Nephron (organoid): ENCODE results near the gene PARD3.
A peak's percentile ranks its signal among the peaks of the same experiment; 100 is the strongest.

Source experiments
- H3K27ac Mint-ChIP-seq, 3 experiments: 2 replicates each; pipeline ENCODE4 v1.8.0; 2020; ENCODE audit warnings: mixed read lengths in 3 of 3, mild to moderate bottlenecking in 2 of 3, moderate library complexity in 1 of 3
- H3K27me3 Mint-ChIP-seq: 2 replicates; pipeline ENCODE4 v1.8.0; 2021; ENCODE audit warnings: low read depth, mild to moderate bottlenecking, moderate library complexity, mixed read lengths
- H3K36me3 Mint-ChIP-seq: 2 replicates; pipeline ENCODE4 v1.8.0; 2020; ENCODE audit warnings: low read depth, mixed read lengths
- H3K4me1 Mint-ChIP-seq: 2 replicates; pipeline ENCODE4 v1.8.0; 2020; ENCODE audit warnings: mixed read lengths
- H3K4me3 Mint-ChIP-seq, 3 experiments: 2 replicates each; pipeline ENCODE4 v1.8.0; 2020; ENCODE audit warnings: mild to moderate bottlenecking in 3 of 3, mixed read lengths in 3 of 3, moderate library complexity in 2 of 3
- H3K9me3 Mint-ChIP-seq: 2 replicates; pipeline ENCODE4 v1.8.0; 2020; ENCODE audit warnings: mixed read lengths
- CTCF ChIP-seq, 3 experiments: fragments of 200-600 bp; sonication (generic); IDR thresholded peaks; one replicate each; pipeline ENCODE4 v1.5.0; 2021; ENCODE audit warnings: antibody characterized with exemption in 3 of 3; ENCODE audit not compliant: unreplicated experiment in 3 of 3

PARD3 gene

DNA sequence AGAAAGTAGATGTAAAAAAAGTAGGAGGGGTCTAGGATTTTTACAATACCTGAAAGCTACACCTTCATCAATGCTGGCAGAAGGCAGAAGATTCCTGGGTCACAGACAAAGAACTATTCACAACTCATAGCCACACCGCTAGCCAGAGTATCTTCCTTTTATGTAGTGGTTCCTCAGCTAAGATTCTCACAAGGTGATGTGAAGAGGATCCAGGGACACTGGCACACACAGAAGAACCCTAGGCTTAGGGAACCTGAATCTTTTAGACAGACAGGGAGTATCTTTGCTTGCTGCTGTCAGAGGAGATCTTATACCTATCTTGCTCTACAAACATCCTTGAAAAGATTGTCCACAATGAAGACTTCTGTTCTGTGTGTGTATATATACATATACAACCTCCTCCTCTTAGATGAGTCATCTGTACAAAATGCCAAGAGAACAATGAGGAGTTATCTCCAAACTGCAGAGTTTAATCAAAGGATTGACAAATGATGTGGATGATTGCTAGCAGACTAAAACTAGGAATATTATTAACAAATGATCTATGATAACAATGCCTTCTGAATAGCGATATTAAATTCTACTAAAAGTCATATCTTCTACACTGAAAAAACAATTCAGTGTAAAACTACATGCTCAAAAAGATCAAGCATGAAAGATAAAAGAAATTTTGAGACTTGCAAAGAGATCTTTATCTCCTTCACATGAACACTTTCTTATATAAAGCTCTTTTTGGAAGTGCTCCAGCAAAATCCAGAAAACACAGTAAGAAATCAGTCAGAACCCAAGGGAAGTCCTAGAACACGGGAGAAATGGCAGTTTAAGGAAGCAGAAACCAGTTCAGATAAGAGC, 409.3 kb downstream of the PARD3 start:
- no peaks in the 10 kb centered on the region for H3K27me3 Mint-ChIP-seq
- H3K4me3 Mint-ChIP-seq, result no peak overlapping the region
- peak overlapping the region in 1 of 3 experiments; percentile 6 for H3K27ac Mint-ChIP-seq
- TF ChIP-seq CTCF (IDR thresholded peaks at IDR 0.05; ENCODE audit: unreplicated experiment in 3 of 3), result no peak
- no peaks in the 10 kb centered on the region for H3K36me3 Mint-ChIP-seq
- H3K9me3 Mint-ChIP-seq, result no peaks in the 10 kb centered on the region
- peaks cover 37% of the 10 kb centered on the region for H3K4me1 Mint-ChIP-seq

GRCh38 chr10:34403512-34403911, 411.6 kb downstream of the PARD3 start:
- H3K27ac Mint-ChIP-seq, result peak overlapping the region in 2 of 3 experiments; percentile 41 to 78
- TF ChIP-seq CTCF (IDR thresholded peaks at IDR 0.05; ENCODE audit: unreplicated experiment in 3 of 3), result no peak
- peaks cover 12% of the 10 kb centered on the region for H3K36me3 Mint-ChIP-seq
- no peak overlapping the region for H3K4me3 Mint-ChIP-seq
- peaks cover 28% of the 10 kb centered on the region for H3K4me1 Mint-ChIP-seq
- H3K27me3 Mint-ChIP-seq, result no peaks in the 10 kb centered on the region
- no peaks in the 10 kb centered on the region for H3K9me3 Mint-ChIP-seq

- no peak for TF ChIP-seq CTCF (IDR thresholded peaks at IDR 0.05; ENCODE audit: unreplicated experiment in 3 of 3)
- peaks cover 7% of the 10 kb centered on the region for H3K4me1 Mint-ChIP-seq
These were observed 415.0 kb downstream of the PARD3 start for GRCh38 chr10:34400075-34400474.

DNA sequence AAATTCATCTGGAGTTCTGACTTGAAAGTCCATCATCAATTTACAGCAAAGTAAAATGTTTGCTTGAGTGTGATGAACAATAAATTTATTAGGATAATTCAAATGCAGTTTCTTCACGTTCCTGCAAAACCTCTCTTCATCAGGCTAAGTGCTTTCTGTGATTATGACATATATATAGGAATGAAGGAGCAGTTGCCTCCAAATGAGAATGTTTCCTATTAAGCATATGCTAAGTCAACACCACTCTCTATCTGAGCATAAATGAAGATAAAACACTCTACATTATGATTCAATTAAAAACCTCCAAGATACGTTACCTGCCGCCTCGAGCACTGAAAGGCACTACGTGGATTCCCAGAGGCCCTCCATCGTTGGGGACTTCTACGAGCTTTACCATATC, 416.1 kb downstream of the PARD3 start:
- no peaks in the 10 kb centered on the region for H3K27me3 Mint-ChIP-seq
- H3K27ac Mint-ChIP-seq, result no peak overlapping the region
- no peaks in the 10 kb centered on the region for H3K9me3 Mint-ChIP-seq
- H3K36me3 Mint-ChIP-seq, result peaks cover 21% of the 10 kb centered on the region
- peaks cover 7% of the 10 kb centered on the region for H3K4me1 Mint-ChIP-seq
- TF ChIP-seq CTCF (IDR thresholded peaks at IDR 0.05; ENCODE audit: unreplicated experiment in 3 of 3), result no peak
- H3K4me3 Mint-ChIP-seq, result no peak overlapping the region

More at GRCh38 chr10:34400075-34400474, 415.0 kb downstream of the PARD3 start:
- no peaks in the 10 kb centered on the region for H3K27me3 Mint-ChIP-seq
- H3K27ac Mint-ChIP-seq, result no peak overlapping the region
- peaks cover 21% of the 10 kb centered on the region for H3K36me3 Mint-ChIP-seq
- H3K9me3 Mint-ChIP-seq, result no peaks in the 10 kb centered on the region
- no peak overlapping the region for H3K4me3 Mint-ChIP-seq

DNA sequence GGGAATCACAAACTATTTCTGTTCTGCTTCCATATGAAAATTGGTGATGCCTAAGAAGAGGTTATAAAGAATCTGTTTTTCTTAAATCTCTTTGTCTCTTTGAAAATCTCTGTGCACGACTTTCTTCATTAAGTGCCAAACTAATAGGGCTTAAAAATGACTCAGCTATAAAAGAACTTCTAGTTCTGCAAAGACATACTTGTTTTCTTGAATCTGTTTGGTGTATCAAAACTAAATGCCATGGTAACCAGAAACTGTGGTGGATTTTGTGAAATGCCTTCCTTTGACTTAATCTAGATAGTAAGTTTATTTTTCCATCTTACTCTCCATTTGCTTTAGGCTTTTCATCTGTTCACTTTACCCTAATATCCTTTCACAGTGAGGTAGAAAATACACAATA, 417.8 kb downstream of the PARD3 start:
- H3K4me1 Mint-ChIP-seq, result no peaks in the 10 kb centered on the region
- no peak for TF ChIP-seq CTCF (IDR thresholded peaks at IDR 0.05; ENCODE audit: unreplicated experiment in 3 of 3)
- H3K27me3 Mint-ChIP-seq, result no peaks in the 10 kb centered on the region

GRCh38 chr10:34396663-34397062, 418.4 kb downstream of the PARD3 start:
- Mint-ChIP-seq H3K27me3 (no peaks in the 10 kb centered on the region), H3K4me1 (no peaks in the 10 kb centered on the region), H3K36me3 (peaks cover 24% of the 10 kb centered on the region), H3K4me3 (no peak overlapping the region), H3K27ac (no peak overlapping the region), H3K9me3 (no peaks in the 10 kb centered on the region)
- no peak for TF ChIP-seq CTCF (IDR thresholded peaks at IDR 0.05; ENCODE audit: unreplicated experiment in 3 of 3)

More for the DNA sequence above, 417.8 kb downstream of the PARD3 start:
- no peak overlapping the region for H3K27ac Mint-ChIP-seq
- H3K9me3 Mint-ChIP-seq, result no peaks in the 10 kb centered on the region
- H3K36me3 Mint-ChIP-seq, result peaks cover 24% of the 10 kb centered on the region
- no peak overlapping the region for H3K4me3 Mint-ChIP-seq
